ENCODE measurements around the gene INO80B. TPM values are rescaled to one million over a fixed set of nuclear protein-coding genes. Genes with fewer than 3 reads are reported as not detected.

The INO80B gene
- total RNA-seq, 4 donors from 2014 or later: 5.4 to 41.9 (median 20.3) TPM

DNA sequence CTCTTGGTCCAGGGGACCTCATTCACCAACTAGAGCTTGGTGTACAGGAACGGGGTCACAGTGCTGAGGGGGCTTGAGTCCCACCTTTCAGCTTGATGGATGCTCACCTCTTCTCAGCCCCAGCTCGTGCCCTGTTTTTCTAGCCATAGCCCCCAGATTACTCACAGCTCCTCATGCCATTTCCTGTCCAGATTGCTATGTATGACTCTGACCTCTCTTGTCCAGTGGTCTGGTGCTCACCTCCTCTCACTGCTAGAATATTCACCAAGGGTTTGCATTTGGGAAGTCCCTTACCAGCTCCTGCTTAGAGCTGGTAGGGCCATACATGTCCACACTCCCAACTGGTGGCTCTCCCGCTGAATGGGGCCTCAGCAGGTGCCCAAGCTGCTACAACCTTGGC lies 38.7 kb downstream of the INO80B start:
- H3K4me1 ChIP-seq: peaks cover 10 to 14% (median 13%) of the 10 kb centered on the region in 3 donors
- WGBS, 2 donors: 85% methylated on average over 3 of the region's 3 CpGs
- TF ChIP-seq, protein P1, sequence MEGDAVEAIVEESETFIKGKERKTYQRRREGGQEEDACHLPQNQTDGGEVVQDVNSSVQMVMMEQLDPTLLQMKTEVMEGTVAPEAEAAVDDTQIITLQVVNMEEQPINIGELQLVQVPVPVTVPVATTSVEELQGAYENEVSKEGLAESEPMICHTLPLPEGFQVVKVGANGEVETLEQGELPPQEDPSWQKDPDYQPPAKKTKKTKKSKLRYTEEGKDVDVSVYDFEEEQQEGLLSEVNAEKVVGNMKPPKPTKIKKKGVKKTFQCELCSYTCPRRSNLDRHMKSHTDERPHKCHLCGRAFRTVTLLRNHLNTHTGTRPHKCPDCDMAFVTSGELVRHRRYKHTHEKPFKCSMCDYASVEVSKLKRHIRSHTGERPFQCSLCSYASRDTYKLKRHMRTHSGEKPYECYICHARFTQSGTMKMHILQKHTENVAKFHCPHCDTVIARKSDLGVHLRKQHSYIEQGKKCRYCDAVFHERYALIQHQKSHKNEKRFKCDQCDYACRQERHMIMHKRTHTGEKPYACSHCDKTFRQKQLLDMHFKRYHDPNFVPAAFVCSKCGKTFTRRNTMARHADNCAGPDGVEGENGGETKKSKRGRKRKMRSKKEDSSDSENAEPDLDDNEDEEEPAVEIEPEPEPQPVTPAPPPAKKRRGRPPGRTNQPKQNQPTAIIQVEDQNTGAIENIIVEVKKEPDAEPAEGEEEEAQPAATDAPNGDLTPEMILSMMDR (IDR thresholded peaks at IDR 0.05): no peak
- TF ChIP-seq POLR2A (IDR thresholded peaks at IDR 0.05): no peak
- intact Hi-C loops (cut with DNase I): no loop called here
- H3K4me3 ChIP-seq: no peak overlapping the region
- no peaks in the 10 kb centered on the region for H3K9me3 ChIP-seq
- peaks cover 0 to 21% (median 7%) of the 10 kb centered on the region in 4 donors for H3K27me3 ChIP-seq
- no peak for DNase-seq
- H3K27ac ChIP-seq: no peak overlapping the region
- peaks cover 20 to 59% (median 21%) of the 10 kb centered on the region in 3 donors for H3K36me3 ChIP-seq

DNA sequence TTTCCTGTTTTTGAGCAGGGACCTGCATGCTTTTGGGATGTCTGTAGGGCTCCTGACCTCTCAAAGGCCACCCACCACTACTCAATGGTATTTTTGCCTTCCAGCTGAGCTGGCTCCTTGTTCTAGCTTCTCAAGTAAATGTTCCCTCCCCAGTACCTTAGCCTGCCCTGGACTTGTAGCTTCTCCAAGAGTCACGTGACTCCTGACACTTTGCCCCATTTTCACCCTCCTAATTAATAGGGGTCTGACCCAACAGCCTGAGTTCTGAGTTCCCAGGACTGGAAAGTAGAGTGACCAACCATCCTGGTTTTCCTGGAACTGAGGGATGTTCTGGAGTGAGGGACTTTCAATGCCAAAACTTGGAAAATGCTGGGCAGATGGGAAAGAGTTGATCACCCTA lies 40.6 kb downstream of the INO80B start:
- DNase-seq: no peak
- WGBS, 2 donors: 75% methylated on average over 1 of the region's 1 CpG; no CpG with 5 or more reads in 1 of the 2 donors
- H3K27ac ChIP-seq: no peak overlapping the region

GRCh38 chr2:74496997-74497776 lies 42.3 kb downstream of the INO80B start:
- 56 to 58% methylated on average over 12 to 15 of the region's 19 CpGs for whole genome bisulfite sequencing, 2 donors
- TF ChIP-seq, protein P1 (IDR thresholded peaks at IDR 0.05): no peak
- TF ChIP-seq POLR2A (IDR thresholded peaks at IDR 0.05): no peak
- intact Hi-C loops (cut with DNase I): no loop called here
- DNase-seq: no peak
- peak overlapping the region; percentile 29 to 61 (median 50) for H3K4me3 ChIP-seq
- H3K27me3 ChIP-seq: peaks cover 7 to 58% (median 20%) of the 10 kb centered on the region in 4 donors
- H3K36me3 ChIP-seq: peaks cover 2 to 23% (median 6%) of the 10 kb centered on the region in 3 donors
- peaks cover 25 to 34% (median 29%) of the 10 kb centered on the region in 3 donors for H3K4me1 ChIP-seq
- H3K9me3 ChIP-seq: no peaks in the 10 kb centered on the region
- H3K27ac ChIP-seq: no peak overlapping the region

More for the DNA sequence above, 40.6 kb downstream of the INO80B start:
- intact Hi-C loops (cut with DNase I): no loop called here
- no peak for TF ChIP-seq POLR2A (IDR thresholded peaks at IDR 0.05)
- TF ChIP-seq, protein P1 (IDR thresholded peaks at IDR 0.05): no peak
- Histone ChIP-seq H3K4me3 (no peak overlapping the region), H3K27me3 (peaks cover 7 to 40% (median 20%) of the 10 kb centered on the region in 4 donors), H3K9me3 (no peaks in the 10 kb centered on the region), H3K36me3 (peaks cover 18 to 41% (median 19%) of the 10 kb centered on the region in 3 donors), H3K4me1 (peaks cover 22 to 30% (median 25%) of the 10 kb centered on the region in 3 donors)

DNA sequence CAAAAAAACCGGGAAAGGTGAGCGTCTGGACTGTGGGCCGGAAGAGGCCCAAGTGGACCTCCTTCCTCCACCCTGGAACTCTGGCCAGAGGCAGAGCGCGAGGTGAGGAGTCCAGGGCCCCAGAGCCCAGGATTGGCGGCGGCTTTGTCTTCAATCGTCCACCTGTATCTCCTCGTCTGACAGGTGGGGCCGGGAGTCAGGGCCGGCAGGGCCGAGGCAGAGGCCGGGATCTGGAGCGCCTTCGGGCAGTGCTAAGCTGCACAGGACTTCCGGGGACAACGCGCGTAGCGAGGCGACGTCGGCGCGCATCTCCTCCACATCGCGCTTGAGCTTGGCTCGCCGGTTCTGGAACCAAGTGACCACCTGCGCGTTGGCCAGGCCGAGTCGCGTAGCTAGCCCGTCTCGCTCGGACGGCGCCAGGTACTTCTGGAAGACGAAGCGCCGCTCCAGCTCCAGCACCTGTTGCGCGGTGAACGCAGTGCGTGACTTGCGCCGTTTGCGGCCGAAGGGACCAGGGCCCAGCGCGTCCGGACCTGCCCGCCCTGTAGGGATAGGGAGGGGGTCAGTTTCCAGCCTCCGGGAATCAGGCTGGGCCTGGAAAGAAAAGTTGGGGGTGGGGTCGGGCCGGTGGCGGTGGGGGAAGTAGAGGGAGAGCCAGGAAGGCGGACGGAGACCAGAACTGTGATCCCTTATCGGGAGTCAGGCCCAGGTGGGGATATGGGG lies 43.1 kb downstream of the INO80B start:
- DNase-seq: no peak
- no peaks in the 10 kb centered on the region for H3K9me3 ChIP-seq
- H3K27me3 ChIP-seq: peaks cover 7 to 65% (median 20%) of the 10 kb centered on the region in 4 donors
- H3K4me3 ChIP-seq: peak overlapping the region; percentile 29 to 61 (median 50)
- TF ChIP-seq POLR2A (IDR thresholded peaks at IDR 0.05): no peak
- TF ChIP-seq, protein P1 (IDR thresholded peaks at IDR 0.05): no peak
- WGBS, 2 donors: 2 to 6% methylated on average over 7 of the region's 61 CpGs
- H3K4me1 ChIP-seq: peaks cover 31 to 41% (median 31%) of the 10 kb centered on the region in 3 donors
- peaks cover 0 to 16% (median 2%) of the 10 kb centered on the region in 3 donors for H3K36me3 ChIP-seq
- intact Hi-C loops (cut with DNase I): no loop called here
- peak overlapping the region in 1 of 4 donors; percentile 1 for H3K27ac ChIP-seq
